Activated naive CD4-positive, alpha-beta T cell treated with anti-CD3 and anti-CD28 coated beads, Interleukin-2, amount 50 U/mL, for 16 hours (primary cell): ENCODE measurements around the gene BET1L.
"Not testable (repeated sequence)": the region's sequence is repeated elsewhere in the genome, so short reads cannot be mapped to it uniquely, and the experiment has no call there.

Source experiments
- DNase-seq: peaks from one replicate; pipeline ENCODE4 v3.0.0-alpha.2; 2020

BET1L gene

GRCh38 chr11:208917-209260 lies 1.7 kb upstream of the BET1L start:
- DNase-seq, result no peak

- DNase-seq, result peak; percentile 86
These were observed 1.1 kb upstream of the BET1L start for GRCh38 chr11:208181-208916.

- DNase-seq, result no peak
These were observed 623 bp upstream of the BET1L start for GRCh38 chr11:207863-208180.

GRCh38 chr11:206526-207207 lies 532 bp downstream of the BET1L start:
- DNase-seq, result no peak

- no peak for DNase-seq
These were observed 1.2 kb downstream of the BET1L start for GRCh38 chr11:206002-206384.

GRCh38 chr11:205221-206001 lies 1.8 kb downstream of the BET1L start:
- no peak for DNase-seq

- DNase-seq, result no peak
These were observed 2.6 kb downstream of the BET1L start for GRCh38 chr11:204587-205109.

- DNase-seq, result no peak
These were observed 3.1 kb downstream of the BET1L start for GRCh38 chr11:203945-204586.

- no peak for DNase-seq
These were observed 3.9 kb downstream of the BET1L start for GRCh38 chr11:203056-203944.

- DNase-seq, result no peak
These were observed 4.7 kb downstream of the BET1L start for GRCh38 chr11:202490-202889.

GRCh38 chr11:201966-202365 lies 5.2 kb downstream of the BET1L start:
- peak; percentile 5 for DNase-seq

- peak; percentile 3 for DNase-seq
These were observed 6.8 kb downstream of the BET1L start for GRCh38 chr11:200224-201003.

GRCh38 chr11:199782-200181 lies 7.4 kb downstream of the BET1L start:
- peak; percentile 7 for DNase-seq

- peak; percentile 8 for DNase-seq
These were observed 8.1 kb downstream of the BET1L start for GRCh38 chr11:199004-199581.

- DNase-seq, result peak; percentile 9
These were observed 8.9 kb downstream of the BET1L start for GRCh38 chr11:198236-198806.

- DNase-seq, result peak; percentile 8
These were observed 9.4 kb downstream of the BET1L start for GRCh38 chr11:197741-198235.

GRCh38 chr11:196786-197731 lies 10.1 kb downstream of the BET1L start:
- peak; percentile 4 for DNase-seq

GRCh38 chr11:193481-193880 lies 13.7 kb downstream of the BET1L start:
- DNase-seq, result peak; percentile 7

- not testable (repeated sequence) for DNase-seq
These were observed 14.5 kb downstream of the BET1L start, which contains the start of gene SCGB1C1 for GRCh38 chr11:192674-193128. SCGB1C1 (plus strand) TSS chr11:193078; CDS start chr11:193100, 22 bp downstream.
